ENCODE results near the gene GAL. TPM values are rescaled to one million over a fixed set of nuclear protein-coding genes. Genes with fewer than 3 reads are reported as not detected.

GAL gene
- total and polyA plus RNA-seq, 2 of the 8 experiments (the other 6 are each of a cell fraction or from before 2014, with no cell fraction given) = 81.8 to 233 TPM

DNA sequence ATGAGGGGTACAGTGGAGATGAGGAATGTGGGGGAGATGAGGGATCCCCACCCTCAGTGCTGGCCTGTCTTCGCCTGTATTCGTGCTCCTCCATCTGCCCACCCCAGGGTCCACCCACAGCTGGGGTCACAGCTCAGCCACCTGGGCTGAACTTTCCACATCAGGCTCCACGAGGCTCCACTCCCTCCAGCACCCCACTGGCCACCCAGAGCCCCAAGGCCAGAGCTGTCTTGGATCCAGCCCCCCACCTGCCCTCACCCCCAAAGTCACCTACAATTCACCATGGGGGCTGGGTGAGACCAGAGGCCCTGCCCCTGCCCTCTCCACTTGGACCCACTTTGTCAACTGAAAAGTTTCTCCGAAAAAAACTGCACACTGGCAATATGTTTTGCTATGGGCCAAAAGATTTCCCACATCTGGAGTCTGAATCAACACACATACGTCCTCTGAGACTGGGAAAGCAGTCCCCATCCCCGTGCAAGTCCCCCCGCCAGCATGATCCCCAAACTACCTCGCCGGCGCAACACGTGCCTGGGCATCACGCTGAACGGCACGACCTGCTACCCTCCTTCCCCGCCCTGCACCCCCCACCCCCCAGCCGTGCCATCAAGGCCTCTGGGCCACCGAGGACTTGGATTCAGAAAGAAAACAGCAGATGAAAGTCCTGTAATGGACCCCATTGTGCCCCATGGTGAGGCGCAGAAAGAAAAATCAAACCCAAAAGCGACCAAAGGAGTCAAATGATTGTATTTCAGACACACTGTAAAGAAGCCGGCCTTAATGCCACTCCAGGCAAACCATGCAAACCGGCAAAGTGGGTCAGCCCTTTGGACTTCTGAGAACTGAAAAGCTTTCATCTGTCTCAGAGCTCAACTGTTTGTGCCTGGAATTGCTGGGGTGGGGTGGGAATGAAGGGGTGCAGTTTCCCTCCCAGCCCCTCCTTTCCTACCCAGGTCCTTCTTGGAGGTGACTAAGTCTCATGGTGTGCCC is 16.5 kb upstream of the GAL start (continued):
- no peak for TF ChIP-seq CHD7 (IDR thresholded peaks at IDR 0.05; ENCODE audit: insufficient replicate concordance, low read length)
- TF ChIP-seq YY1 (IDR thresholded peaks at IDR 0.05; ENCODE audit: low read depth, low read length) = no peak
- no peak for TF ChIP-seq PHF8 (conservative IDR thresholded peaks at IDR 0.05; ENCODE audit: low read depth, low read length)
- no peak for TF ChIP-seq NANOG (IDR thresholded peaks at IDR 0.05; ENCODE audit: insufficient read depth, low read depth, low read length, poor library complexity, severe bottlenecking)
- TF ChIP-seq KDM1A (IDR thresholded peaks at IDR 0.05; ENCODE audit: borderline replicate concordance, low read length) = no peak
- TF ChIP-seq ASH2L (IDR thresholded peaks at IDR 0.05; ENCODE audit: low read length) = no peak
- no peak for TF ChIP-seq E2F6 (IDR thresholded peaks at IDR 0.05)
- no peak for TF ChIP-seq EGR1 (IDR thresholded peaks at IDR 0.05; ENCODE audit: borderline replicate concordance, low read depth, low read length)
- TF ChIP-seq CHD1 (IDR thresholded peaks at IDR 0.05; ENCODE audit: low read depth, low read length) = no peak
